Left ventricle myocardium inferior (tissue), 1 donor: Measurements from ENCODE around the gene THAP11. TPM values are rescaled to one million over a fixed set of nuclear protein-coding genes. Genes with fewer than 3 reads are reported as not detected.

Experiments
- DNase-seq: peaks from one replicate; pipeline ENCODE4 v3.0.0-alpha.2; 2020
- H3K27ac ChIP-seq: fragments of 200-600 bp; replicated peaks from 2 replicates; pipeline ENCODE4 v1.8.0; 2021
- H3K27me3 ChIP-seq: fragments of 200-600 bp; 2 replicates; pipeline ENCODE4 v1.8.0; 2021; ENCODE audit warnings: low read depth
- H3K36me3 ChIP-seq: fragments of 200-600 bp; 2 replicates; pipeline ENCODE4 v1.8.0; 2021
- H3K4me1 ChIP-seq: fragments of 200-600 bp; 2 replicates; pipeline ENCODE4 v1.8.0; 2021
- H3K4me3 ChIP-seq: fragments of 200-600 bp; 2 replicates; pipeline ENCODE4 v1.8.0; 2021; ENCODE audit warnings: mild to moderate bottlenecking, moderate library complexity
- H3K9me3 ChIP-seq: fragments of 200-600 bp; replicated peaks from 2 replicates; pipeline ENCODE4 v1.8.0; 2021
- CTCF ChIP-seq: fragments of 200-600 bp; IDR thresholded peaks from 2 replicates; pipeline ENCODE4 v1.8.0; 2021; ENCODE audit warnings: antibody characterized with exemption, mild to moderate bottlenecking, borderline replicate concordance
- intact Hi-C: fragments of 100-400 bp; cut with micrococcal nuclease; formaldehyde crosslinking; loops from one replicate; pipeline ENCODE4 v1.11.0; 2022
- total RNA-seq: library from RNA; stranded (reverse); fragmentation: NEBNext Ultra II Directional; extraction: Animal tissue kit (Norgen Biotek cat#: 25700); gene quantifications from one replicate; pipeline ENCODE4 v1.2.1, GENCODE V29; 2021
- donor health status: DM: no; HTN: yes; CAD: no; lungs with severe emphysema.

The THAP11 gene
- total RNA-seq, 1 donor from 2014 or later = 31.4 TPM

GRCh38 chr16:67855789-67856188 is 13.7 kb downstream of the THAP11 start:
- H3K36me3 ChIP-seq = peaks cover 8% of the 10 kb centered on the region
- H3K27me3 ChIP-seq = no peaks in the 10 kb centered on the region
- H3K4me3 ChIP-seq = no peak overlapping the region
- DNase-seq = no peak
- intact Hi-C loops = no loop called here
- peak overlapping the region; percentile 93 for H3K27ac ChIP-seq
- H3K4me1 ChIP-seq = peaks cover 67% of the 10 kb centered on the region
- TF ChIP-seq CTCF = no peak
- H3K9me3 ChIP-seq = no peaks in the 10 kb centered on the region

GRCh38 chr16:67856927-67857546 is 14.9 kb downstream of the THAP11 start:
- TF ChIP-seq CTCF = no peak
- DNase-seq = no peak

GRCh38 chr16:67857547-67858233 is 15.6 kb downstream of the THAP11 start:
- Histone ChIP-seq H3K9me3 (no peaks in the 10 kb centered on the region), H3K36me3 (peaks cover 8% of the 10 kb centered on the region), H3K4me1 (peaks cover 86% of the 10 kb centered on the region), H3K27ac (peak overlapping the region; percentile 93), H3K27me3 (no peaks in the 10 kb centered on the region), H3K4me3 (peak overlapping the region; percentile 5)
- no peak for TF ChIP-seq CTCF
- intact Hi-C loops = no loop called here
- peak; percentile 61 for DNase-seq

More at GRCh38 chr16:67856927-67857546, 14.9 kb downstream of the THAP11 start:
- Histone ChIP-seq H3K27me3 (no peaks in the 10 kb centered on the region), H3K27ac (peak overlapping the region; percentile 93), H3K4me1 (peaks cover 80% of the 10 kb centered on the region), H3K4me3 (peak overlapping the region; percentile 0), H3K36me3 (peaks cover 8% of the 10 kb centered on the region), H3K9me3 (no peaks in the 10 kb centered on the region)
- intact Hi-C loops = no loop called here

GRCh38 chr16:67858500-67858899 is 16.4 kb downstream of the THAP11 start:
- no peaks in the 10 kb centered on the region for H3K27me3 ChIP-seq
- no peak for TF ChIP-seq CTCF
- intact Hi-C loops = no loop called here
- H3K36me3 ChIP-seq = peaks cover 8% of the 10 kb centered on the region
- peak overlapping the region; percentile 93 for H3K27ac ChIP-seq
- no peaks in the 10 kb centered on the region for H3K9me3 ChIP-seq
- no peak for DNase-seq
- peaks cover 94% of the 10 kb centered on the region for H3K4me1 ChIP-seq
- H3K4me3 ChIP-seq = peak overlapping the region; percentile 5

- Histone ChIP-seq H3K36me3 (peaks cover 19% of the 10 kb centered on the region), H3K9me3 (no peaks in the 10 kb centered on the region), H3K27me3 (no peaks in the 10 kb centered on the region), H3K4me1 (peaks cover 96% of the 10 kb centered on the region), H3K4me3 (no peak overlapping the region), H3K27ac (peak overlapping the region; percentile 93)
- no peak for DNase-seq
- TF ChIP-seq CTCF = no peak
- intact Hi-C loops = no loop called here
Measured at GRCh38 chr16:67860589-67861398, 18.7 kb downstream of the THAP11 start.
